GM15510 (cell line): ENCODE measurements around the gene LDHD.

Experiments used
- POLR2A ChIP-seq: IDR thresholded peaks from 3 replicates; pipeline ENCODE4 v1.6.1; 2011; ENCODE audit warnings: borderline replicate concordance; ENCODE audit not compliant: insufficient read length; ENCODE audit errors: extremely low read depth

The LDHD gene

GRCh38 chr16:75095204-75095621, 21.4 kb downstream of the LDHD start:
- no peak for TF ChIP-seq POLR2A

GRCh38 chr16:75093598-75094540, 22.7 kb downstream of the LDHD start:
- no peak for TF ChIP-seq POLR2A

GRCh38 chr16:75092777-75093176, 23.8 kb downstream of the LDHD start:
- no peak for TF ChIP-seq POLR2A

- TF ChIP-seq POLR2A = no peak
These were observed 26.9 kb downstream of the LDHD start for GRCh38 chr16:75089486-75090202.

GRCh38 chr16:75088934-75089333, 27.6 kb downstream of the LDHD start:
- TF ChIP-seq POLR2A = no peak

- TF ChIP-seq POLR2A = no peak
These were observed 28.4 kb downstream of the LDHD start for GRCh38 chr16:75088216-75088615.

- no peak for TF ChIP-seq POLR2A
These were observed 29.1 kb downstream of the LDHD start for GRCh38 chr16:75087375-75087979.

- TF ChIP-seq POLR2A = no peak
These were observed 29.7 kb downstream of the LDHD start for GRCh38 chr16:75086688-75087374.

- no peak for TF ChIP-seq POLR2A
These were observed 30.3 kb downstream of the LDHD start for GRCh38 chr16:75086281-75086680.

- no peak for TF ChIP-seq POLR2A
These were observed 31.0 kb downstream of the LDHD start for GRCh38 chr16:75085556-75085955.

- no peak for TF ChIP-seq POLR2A
These were observed 32.8 kb downstream of the LDHD start for GRCh38 chr16:75083813-75084212.

GRCh38 chr16:75081179-75081859, 35.3 kb downstream of the LDHD start:
- TF ChIP-seq POLR2A = no peak

- no peak for TF ChIP-seq POLR2A
These were observed 36.2 kb downstream of the LDHD start for GRCh38 chr16:75080205-75081029.
